RWPE2 (cell line): Measurements from ENCODE around the gene NKX2-2.
"Not testable (repeated sequence)": the region's sequence is repeated elsewhere in the genome, so short reads cannot be mapped to it uniquely, and the experiment has no call there.

Experiments
- ATAC-seq: fragments of 200-7000 bp; cut with Tn5 transposase; 3 replicates; pipeline ENCODE4 v1.9.1; 2021; ENCODE audit warnings: low read depth
- DNase-seq: peaks from one replicate; pipeline ENCODE4 v3.0.0-alpha.2; 2020; ENCODE audit warnings: low spot score
- H3K27ac ChIP-seq: fragments of 450-650 bp; 2 replicates; pipeline ENCODE4 v1.5.1; 2017; ENCODE audit warnings: mild to moderate bottlenecking; ENCODE audit not compliant: poor library complexity, severe bottlenecking
- H3K27me3 ChIP-seq: fragments of 250-450 bp; sonication (Bioruptor Pico); 2 replicates; pipeline ENCODE4 v1.5.1; 2021; ENCODE audit warnings: mild to moderate bottlenecking, moderate library complexity; ENCODE audit not compliant: insufficient read depth, poor library complexity, severe bottlenecking
- H3K36me3 ChIP-seq: fragments of 250-450 bp; sonication (Bioruptor Pico); 2 replicates; pipeline ENCODE4 v1.5.1; 2020; ENCODE audit warnings: low read depth, mild to moderate bottlenecking, moderate library complexity
- H3K4me1 ChIP-seq: fragments of 250-450 bp; sonication (Bioruptor Pico); 2 replicates; pipeline ENCODE4 v1.5.1; 2021; ENCODE audit warnings: mild to moderate bottlenecking, moderate library complexity; ENCODE audit not compliant: insufficient read depth, poor library complexity, severe bottlenecking
- H3K4me3 ChIP-seq: fragments of 250-450 bp; sonication (Bioruptor Pico); 2 replicates; pipeline ENCODE4 v1.5.1; 2021; ENCODE audit warnings: mild to moderate bottlenecking, moderate library complexity; ENCODE audit not compliant: severe bottlenecking
- H3K9me3 ChIP-seq: fragments of 250-450 bp; sonication (Bioruptor Pico); 2 replicates; pipeline ENCODE4 v1.5.1; 2021; ENCODE audit warnings: mild to moderate bottlenecking, moderate library complexity; ENCODE audit not compliant: severe bottlenecking
- TF ChIP-seq, protein P1 (sequence below): fragments of 450-650 bp; IDR thresholded peaks from one replicate; pipeline ENCODE4 v1.5.1; 2017; ENCODE audit warnings: mild to moderate bottlenecking, moderate library complexity; ENCODE audit not compliant: poor library complexity, severe bottlenecking

NKX2-2 gene

DNA sequence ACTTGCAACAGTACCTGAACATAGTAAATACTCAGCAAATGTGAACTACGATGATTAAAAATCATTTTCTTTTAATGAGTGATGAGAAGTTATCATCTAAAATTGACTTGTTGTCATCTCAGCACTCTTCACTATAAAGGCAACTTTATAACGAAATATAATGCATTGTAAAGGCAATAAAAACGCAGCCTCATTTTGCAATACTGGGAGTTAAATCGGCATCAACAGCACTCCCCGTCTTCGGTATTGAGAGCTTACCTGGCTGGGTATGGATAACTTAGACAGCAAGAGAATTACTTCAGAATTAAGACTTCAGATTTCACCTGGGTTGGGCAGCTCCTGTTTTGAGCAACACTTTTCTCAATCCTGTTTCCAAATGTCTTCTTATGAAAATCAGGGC is 20.8 kb downstream of the NKX2-2 start:
- no peak for ATAC-seq
- TF ChIP-seq, protein P1, sequence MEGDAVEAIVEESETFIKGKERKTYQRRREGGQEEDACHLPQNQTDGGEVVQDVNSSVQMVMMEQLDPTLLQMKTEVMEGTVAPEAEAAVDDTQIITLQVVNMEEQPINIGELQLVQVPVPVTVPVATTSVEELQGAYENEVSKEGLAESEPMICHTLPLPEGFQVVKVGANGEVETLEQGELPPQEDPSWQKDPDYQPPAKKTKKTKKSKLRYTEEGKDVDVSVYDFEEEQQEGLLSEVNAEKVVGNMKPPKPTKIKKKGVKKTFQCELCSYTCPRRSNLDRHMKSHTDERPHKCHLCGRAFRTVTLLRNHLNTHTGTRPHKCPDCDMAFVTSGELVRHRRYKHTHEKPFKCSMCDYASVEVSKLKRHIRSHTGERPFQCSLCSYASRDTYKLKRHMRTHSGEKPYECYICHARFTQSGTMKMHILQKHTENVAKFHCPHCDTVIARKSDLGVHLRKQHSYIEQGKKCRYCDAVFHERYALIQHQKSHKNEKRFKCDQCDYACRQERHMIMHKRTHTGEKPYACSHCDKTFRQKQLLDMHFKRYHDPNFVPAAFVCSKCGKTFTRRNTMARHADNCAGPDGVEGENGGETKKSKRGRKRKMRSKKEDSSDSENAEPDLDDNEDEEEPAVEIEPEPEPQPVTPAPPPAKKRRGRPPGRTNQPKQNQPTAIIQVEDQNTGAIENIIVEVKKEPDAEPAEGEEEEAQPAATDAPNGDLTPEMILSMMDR, result no peak
- H3K36me3 ChIP-seq, result no peaks in the 10 kb centered on the region
- peaks cover 35% of the 10 kb centered on the region for H3K27me3 ChIP-seq
- no peak overlapping the region for H3K27ac ChIP-seq
- no peak overlapping the region for H3K4me3 ChIP-seq
- H3K9me3 ChIP-seq, result no peaks in the 10 kb centered on the region
- DNase-seq, result no peak
- H3K4me1 ChIP-seq, result no peaks in the 10 kb centered on the region

DNA sequence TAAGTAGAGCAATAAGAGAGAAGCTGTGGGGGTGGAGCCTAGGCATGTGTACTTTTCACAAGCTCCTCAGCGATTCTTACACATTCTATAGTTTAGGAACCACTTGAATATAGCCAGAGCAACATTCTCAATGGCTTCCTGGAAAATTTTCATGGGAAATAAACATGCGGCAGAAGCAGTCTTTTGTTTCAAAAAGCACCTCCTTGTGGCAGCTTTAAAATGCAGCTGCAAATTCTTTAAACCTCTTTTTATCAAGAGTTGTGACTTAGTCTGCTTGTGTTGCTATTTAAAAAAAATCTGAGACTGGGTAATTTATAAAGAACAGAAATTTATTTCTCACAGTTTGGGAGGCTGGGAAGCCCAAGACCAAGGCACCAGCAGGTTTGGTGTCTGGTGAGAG is 23.8 kb downstream of the NKX2-2 start:
- no peaks in the 10 kb centered on the region for H3K36me3 ChIP-seq
- TF ChIP-seq, protein P1, result peak; percentile 27
- DNase-seq (no peak), ATAC-seq (no peak)
- H3K4me3 ChIP-seq, result no peak overlapping the region
- H3K27me3 ChIP-seq, result peaks cover 41% of the 10 kb centered on the region
- H3K9me3 ChIP-seq, result no peaks in the 10 kb centered on the region
- H3K27ac ChIP-seq, result no peak overlapping the region
- no peaks in the 10 kb centered on the region for H3K4me1 ChIP-seq

DNA sequence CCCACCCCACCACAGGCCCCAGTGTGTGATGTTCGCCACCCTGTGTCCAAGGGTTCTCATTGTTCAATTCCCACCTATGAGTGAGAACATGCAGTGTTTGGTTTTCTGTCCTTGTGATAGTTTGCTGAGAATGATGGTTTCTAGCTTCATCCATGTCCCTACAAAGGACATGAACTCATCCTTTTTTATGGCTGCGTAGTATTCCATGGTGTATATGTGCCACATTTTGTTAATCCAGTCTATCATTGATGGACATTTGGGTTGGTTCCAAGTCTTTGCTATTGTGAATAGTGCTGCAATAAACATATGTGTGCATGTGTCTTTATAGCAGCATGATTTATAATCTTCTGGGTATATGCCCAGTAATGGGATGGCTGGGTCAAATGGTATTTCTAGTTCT is 33.7 kb downstream of the NKX2-2 start:
- not testable (repeated sequence) for H3K27ac ChIP-seq, H3K4me1 ChIP-seq, H3K9me3 ChIP-seq, DNase-seq, H3K4me3 ChIP-seq, H3K36me3 ChIP-seq, ATAC-seq
- H3K27me3 ChIP-seq, result peaks cover 18% of the 10 kb centered on the region

DNA sequence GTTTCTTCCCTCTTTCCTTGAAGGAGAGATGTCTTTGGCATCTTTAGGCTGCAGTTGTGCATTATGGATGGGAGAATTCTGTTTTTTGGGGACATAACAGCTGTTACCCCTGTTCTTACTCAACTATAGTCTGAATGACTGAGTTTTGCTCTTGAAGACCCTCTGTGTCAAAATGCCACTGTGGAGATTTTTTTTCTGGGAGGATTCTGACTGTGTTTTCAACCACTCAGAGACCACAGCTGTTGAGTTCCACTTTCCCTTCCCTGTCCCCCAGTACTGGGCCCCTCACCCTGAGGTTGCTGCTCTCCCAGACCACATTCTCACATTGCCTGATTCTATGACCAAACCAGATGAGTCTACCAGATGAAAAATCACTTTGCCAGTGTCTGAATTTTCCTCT is 48.1 kb downstream of the NKX2-2 start:
- Histone ChIP-seq H3K4me1 (no peaks in the 10 kb centered on the region), H3K9me3 (no peaks in the 10 kb centered on the region), H3K36me3 (no peaks in the 10 kb centered on the region), H3K27ac (no peak overlapping the region), H3K27me3 (peaks cover 7% of the 10 kb centered on the region), H3K4me3 (no peak overlapping the region)
- no peak for ATAC-seq
- TF ChIP-seq, protein P1, result no peak
- no peak for DNase-seq

DNA sequence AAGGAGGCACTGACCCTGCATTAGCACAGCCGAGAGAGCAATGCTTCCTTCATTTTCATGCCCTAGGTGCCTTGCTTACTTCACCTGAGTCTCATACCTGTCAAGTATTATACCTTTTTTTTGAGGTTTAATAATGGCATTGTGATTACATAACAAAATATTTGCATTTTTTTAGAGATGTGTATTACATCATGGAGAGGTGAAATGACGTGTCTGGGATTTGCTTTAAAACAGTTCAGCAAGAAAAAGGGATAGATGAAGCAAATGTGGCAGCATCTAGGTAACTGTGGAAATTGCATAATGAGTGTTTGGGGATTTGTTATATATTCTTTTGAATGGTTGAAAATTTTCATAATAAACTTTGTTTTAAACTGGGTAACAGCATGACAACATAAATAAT is 48.9 kb downstream of the NKX2-2 start:
- DNase-seq (no peak), ATAC-seq (no peak)
- Histone ChIP-seq H3K27ac (no peak overlapping the region), H3K9me3 (no peaks in the 10 kb centered on the region), H3K27me3 (peaks cover 14% of the 10 kb centered on the region), H3K4me1 (no peaks in the 10 kb centered on the region), H3K4me3 (no peak overlapping the region), H3K36me3 (no peaks in the 10 kb centered on the region)
- TF ChIP-seq, protein P1, result no peak
